GM23338 (cell line): ENCODE measurements around the gene LRMDA. TPM values are rescaled to one million over a fixed set of nuclear protein-coding genes. Genes with fewer than 3 reads are reported as not detected.

Source experiments
- ATAC-seq: fragments of 200-7000 bp; cut with Tn5 transposase; 3 replicates; pipeline ENCODE4 v1.9.1; 2020
- DNase-seq: peaks from one replicate; pipeline ENCODE4 v3.0.0-alpha.2; 2015; ENCODE audit warnings: low spot score
- H2AFZ ChIP-seq: fragments of 200-600 bp; sonication (generic); 2 replicates; pipeline ENCODE4 v1.8.0; 2016; ENCODE audit warnings: antibody characterized with exemption, mild to moderate bottlenecking, moderate library complexity
- H3F3A ChIP-seq: fragments of 200-600 bp; sonication (generic); replicated peaks from 2 replicates; pipeline ENCODE4 v1.8.0; 2017; ENCODE audit warnings: antibody characterized with exemption, mixed run types, low read depth
- H3K27ac ChIP-seq: fragments of 200-600 bp; sonication (generic); 2 replicates; pipeline ENCODE4 v1.6.1; 2016; ENCODE audit warnings: low read depth
- H3K27me3 ChIP-seq: fragments of 200-600 bp; sonication (generic); 2 replicates; pipeline ENCODE4 v1.8.0; 2016; ENCODE audit warnings: mild to moderate bottlenecking, mixed run types, moderate library complexity; ENCODE audit not compliant: insufficient read depth
- H3K36me3 ChIP-seq: fragments of 200-600 bp; sonication (generic); 2 replicates; pipeline ENCODE4 v1.8.0; 2016; ENCODE audit warnings: mild to moderate bottlenecking; ENCODE audit not compliant: insufficient read depth
- H3K4me1 ChIP-seq: fragments of 200-600 bp; sonication (generic); 2 replicates; pipeline ENCODE4 v1.8.0; 2016; ENCODE audit warnings: mild to moderate bottlenecking, moderate library complexity; ENCODE audit not compliant: insufficient read depth
- H3K4me2 ChIP-seq: fragments of 200-600 bp; sonication (generic); 2 replicates; pipeline ENCODE4 v1.7.1; 2017; ENCODE audit warnings: mixed run types
- H3K4me3 ChIP-seq: fragments of 200-600 bp; sonication (generic); 2 replicates; pipeline ENCODE4 v1.6.1; 2016; ENCODE audit warnings: mixed run types
- H3K79me2 ChIP-seq: fragments of 200-600 bp; sonication (generic); replicated peaks from 2 replicates; pipeline ENCODE4 v1.8.0; 2017; ENCODE audit warnings: mild to moderate bottlenecking; ENCODE audit not compliant: insufficient read depth
- H3K9me2 ChIP-seq: fragments of 200-600 bp; sonication (generic); 2 replicates; pipeline ENCODE4 v1.8.0; 2017; ENCODE audit not compliant: insufficient read depth
- H4K20me1 ChIP-seq: fragments of 200-600 bp; sonication (generic); replicated peaks from 2 replicates; pipeline ENCODE4 v1.8.0; 2017; ENCODE audit warnings: mild to moderate bottlenecking; ENCODE audit not compliant: insufficient read depth
- H3K27ac Mint-ChIP-seq: 2 replicates; pipeline ENCODE4 v1.8.0; 2020; ENCODE audit warnings: inconsistent platforms, mild to moderate bottlenecking, moderate library complexity, mixed read lengths
- H3K27me3 Mint-ChIP-seq: 3 replicates; pipeline ENCODE4 v1.8.0; 2022; ENCODE audit warnings: low read depth, mild to moderate bottlenecking, moderate library complexity, mixed read lengths, inconsistent platforms; ENCODE audit not compliant: insufficient read depth, poor library complexity
- H3K36me3 Mint-ChIP-seq: 3 replicates; pipeline ENCODE4 v1.8.0; 2021; ENCODE audit warnings: low read depth, mild to moderate bottlenecking, inconsistent platforms, moderate library complexity, mixed read lengths
- H3K4me1 Mint-ChIP-seq: 3 replicates; pipeline ENCODE4 v1.8.0; 2020; ENCODE audit warnings: mild to moderate bottlenecking, inconsistent platforms, mixed read lengths
- H3K4me3 Mint-ChIP-seq: 3 replicates; pipeline ENCODE4 v1.8.0; 2021; ENCODE audit warnings: moderate library complexity, mild to moderate bottlenecking, inconsistent platforms, mixed read lengths
- H3K9me3 Mint-ChIP-seq: 3 replicates; pipeline ENCODE4 v1.8.0; 2020; ENCODE audit warnings: moderate library complexity, mild to moderate bottlenecking, inconsistent platforms, mixed read lengths
- CREB1 ChIP-seq: fragments of 250-450 bp; sonication (Bioruptor Pico); IDR thresholded peaks from 2 replicates; pipeline ENCODE4 v1.5.0; 2020; ENCODE audit warnings: low read depth, mild to moderate bottlenecking, moderate library complexity
- ETS1 ChIP-seq: IDR thresholded peaks from 2 replicates; pipeline ENCODE4 v1.6.1; 2016; ENCODE audit warnings: antibody characterized with exemption
- EZH2 ChIP-seq: fragments of 200-600 bp; sonication (generic); IDR thresholded peaks from one replicate; pipeline ENCODE4 v1.8.0; 2017; ENCODE audit warnings: antibody characterized with exemption, mild to moderate bottlenecking, low read depth; ENCODE audit not compliant: unreplicated experiment
- EZH2phosphoT487 ChIP-seq: fragments of 200-600 bp; sonication (generic); IDR thresholded peaks from one replicate; pipeline ENCODE4 v1.8.1; 2018; ENCODE audit warnings: antibody characterized with exemption; ENCODE audit not compliant: unreplicated experiment
- JUNB ChIP-seq: IDR thresholded peaks from one replicate; pipeline ENCODE4 v1.6.1; 2016; ENCODE audit warnings: antibody characterized with exemption; ENCODE audit not compliant: unreplicated experiment
- NANOG ChIP-seq: IDR thresholded peaks from 2 replicates; pipeline ENCODE4 v1.6.1; 2016; ENCODE audit warnings: antibody characterized with exemption, borderline replicate concordance
- REST ChIP-seq: IDR thresholded peaks from one replicate; pipeline ENCODE4 v1.6.1; 2018; ENCODE audit warnings: antibody characterized with exemption; ENCODE audit not compliant: unreplicated experiment
- ZNF331 ChIP-seq: fragments of 250-450 bp; sonication (Bioruptor Pico); IDR thresholded peaks from 2 replicates; pipeline ENCODE4 v1.5.0; 2020; ENCODE audit warnings: low read depth, mild to moderate bottlenecking, moderate library complexity
- ZNF462 ChIP-seq: fragments of 250-450 bp; sonication (Bioruptor Pico); IDR thresholded peaks from 2 replicates; pipeline ENCODE4 v1.5.0; 2020; ENCODE audit warnings: mild to moderate bottlenecking, moderate library complexity
- polyA plus RNA-seq: library from polyadenylated mRNA; unstranded; fragments of >200 nt; fragmentation: Nextera tagmentation; extraction: Ambion mirVana; gene quantifications from 2 replicates; pipeline ENCODE4 v1.2.1, GENCODE V29; 2016
- total RNA-seq: library from RNA; depleted of rRNA; stranded (reverse); fragments of >200 nt; shearing (Covaris generic); gene quantifications from 2 replicates; pipeline ENCODE4 v1.2.3, GENCODE V29; 2014

The LRMDA gene
- total and polyA plus RNA-seq, 2 experiments from 2014 or later = 0.90 to 1.8 TPM

GRCh38 chr10:76017026-76017732 is 585.8 kb downstream of the LRMDA start:
- H3K4me2 ChIP-seq = no peak overlapping the region
- H3K27ac Mint-ChIP-seq = no peak overlapping the region
- no peak overlapping the region for H3K4me3 Mint-ChIP-seq
- H3K27me3 Mint-ChIP-seq = peaks cover 3% of the 10 kb centered on the region
- peaks cover 9% of the 10 kb centered on the region for H3K4me1 Mint-ChIP-seq
- H3K36me3 Mint-ChIP-seq = no peaks in the 10 kb centered on the region
- H3K4me3 ChIP-seq = no peak overlapping the region
- ATAC-seq (no peak), DNase-seq (peak; percentile 17)
- no peaks in the 10 kb centered on the region for H3K4me1 ChIP-seq
- H3K9me3 Mint-ChIP-seq = no peaks in the 10 kb centered on the region; the same call in 2 of the 3 replicates
- peaks cover 13% of the 10 kb centered on the region; the same call in 1 of the 2 replicates for H3K9me2 ChIP-seq
- no peak overlapping the region for H2AFZ ChIP-seq
- H3K79me2 ChIP-seq = no peaks in the 10 kb centered on the region
- no peaks in the 10 kb centered on the region for H4K20me1 ChIP-seq
- no peaks in the 10 kb centered on the region for H3K27me3 ChIP-seq
- H3K27ac ChIP-seq = no peak overlapping the region
- TF ChIP-seq REST = peak; percentile 74
- TF ChIP-seq JUNB = no peak
- H3F3A ChIP-seq = no peaks in the 10 kb centered on the region
- no peaks in the 10 kb centered on the region for H3K36me3 ChIP-seq

GRCh38 chr10:76017733-76018433 is 586.5 kb downstream of the LRMDA start:
- H3K4me2 ChIP-seq = no peak overlapping the region
- no peak overlapping the region for H2AFZ ChIP-seq
- H3K4me3 ChIP-seq = no peak overlapping the region
- peaks cover 13% of the 10 kb centered on the region; the same call in 1 of the 2 replicates for H3K9me2 ChIP-seq
- no peak for ATAC-seq
- H4K20me1 ChIP-seq = no peaks in the 10 kb centered on the region
- Mint-ChIP-seq H3K27ac (no peak overlapping the region), H3K4me3 (no peak overlapping the region), H3K9me3 (no peaks in the 10 kb centered on the region; the same call in 2 of the 3 replicates), H3K36me3 (no peaks in the 10 kb centered on the region), H3K27me3 (peaks cover 3% of the 10 kb centered on the region), H3K4me1 (peaks cover 5% of the 10 kb centered on the region)
- H3K36me3 ChIP-seq = no peaks in the 10 kb centered on the region
- no peaks in the 10 kb centered on the region for H3K27me3 ChIP-seq
- H3F3A ChIP-seq = no peaks in the 10 kb centered on the region
- DNase-seq = no peak
- no peaks in the 10 kb centered on the region for H3K4me1 ChIP-seq
- H3K27ac ChIP-seq = no peak overlapping the region
- H3K79me2 ChIP-seq = no peaks in the 10 kb centered on the region
- TF ChIP-seq NANOG (no peak), ZNF462 (no peak), ZNF331 (CRISPR knock-in tag) (no peak), CREB1 (no peak), ETS1 (no peak), EZH2 (no peak), EZH2phosphoT487 (no peak)
